ENCODE results near the gene ART1. TPM values are rescaled to one million over a fixed set of nuclear protein-coding genes. Genes with fewer than 3 reads are reported as not detected.
"Not testable (repeated sequence)": the region's sequence is repeated elsewhere in the genome, so short reads cannot be mapped to it uniquely, and the experiment has no call there.

The ART1 gene
- not detected for total RNA-seq

DNA sequence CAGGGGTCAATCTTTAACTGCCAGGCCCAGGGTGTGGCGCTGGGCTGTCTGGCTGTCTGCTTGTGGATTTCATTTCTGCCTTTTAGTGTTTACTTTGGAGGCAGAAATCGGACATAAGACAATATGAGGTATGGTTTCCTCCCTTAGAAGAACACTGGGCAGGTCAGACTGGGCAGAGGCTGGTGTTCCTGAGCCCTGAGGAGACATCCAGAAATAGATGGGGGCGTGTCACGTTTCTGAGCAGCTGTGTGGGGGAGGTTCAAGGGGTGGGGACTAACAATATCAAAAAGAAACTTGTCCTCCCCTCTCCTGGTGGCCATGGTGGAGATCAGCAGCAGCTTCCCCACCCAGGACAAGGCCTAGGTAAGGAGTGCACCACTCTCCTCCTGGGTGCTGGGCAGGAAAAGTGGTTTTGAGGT, at the start of gene ART1:
Gene ART1 (plus strand): TSS at position 312 of the 419 bp plus-strand sequence. CDS start 14,086 bp downstream, outside the sequence.
- CTCF ChIA-PET: no interaction called here
- no peak for ATAC-seq

DNA sequence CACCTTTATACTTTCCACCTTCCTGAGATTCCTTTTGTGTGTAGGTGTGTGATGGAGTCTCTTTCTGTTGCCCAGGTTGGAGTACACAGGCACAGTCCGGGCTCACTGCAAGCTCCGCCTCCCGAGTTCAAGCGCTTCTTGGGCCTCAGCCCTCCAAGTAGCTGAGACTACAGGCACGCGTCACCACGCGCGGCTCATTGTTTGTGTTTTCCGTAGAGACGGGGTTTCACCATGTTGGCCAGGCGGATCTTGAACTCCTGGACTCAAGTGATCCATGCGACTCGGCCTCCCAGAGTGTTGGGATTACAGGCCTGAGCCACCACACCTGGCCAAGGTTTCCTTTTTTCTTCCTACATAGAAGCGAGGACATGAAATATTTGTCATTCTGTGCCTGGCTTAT, 47.2 kb upstream of the ART1 start:
- POLR2A ChIA-PET; DNase-seq; H3K27ac Mint-ChIP-seq; H3K9me3 Mint-ChIP-seq (ENCODE audit: insufficient read depth); CTCF ChIA-PET; H3K4me3 Mint-ChIP-seq; H3K27me3 Mint-ChIP-seq (ENCODE audit: low read depth); ATAC-seq; H3K36me3 Mint-ChIP-seq (ENCODE audit: low read depth); H3K4me1 Mint-ChIP-seq (ENCODE audit: low read depth): not testable (repeated sequence)

More for the DNA sequence above, at the start of gene ART1:
- no peaks in the 10 kb centered on the region for H3K36me3 Mint-ChIP-seq (ENCODE audit: low read depth)
- no peak for DNase-seq
- H3K27me3 Mint-ChIP-seq (ENCODE audit: low read depth): peaks cover 41% of the 10 kb centered on the region
- H3K4me3 Mint-ChIP-seq: no peak within 1 kb of the TSS
- H3K27ac Mint-ChIP-seq: no peak within 1 kb of the TSS
- POLR2A ChIA-PET: no interaction called here
- no peaks in the 10 kb centered on the region for H3K9me3 Mint-ChIP-seq (ENCODE audit: insufficient read depth)
- H3K4me1 Mint-ChIP-seq (ENCODE audit: low read depth): peaks cover 6% of the 10 kb centered on the region

GRCh38 chr11:3600201-3600600, 44.7 kb upstream of the ART1 start:
- H3K4me1 Mint-ChIP-seq (ENCODE audit: low read depth); H3K27ac Mint-ChIP-seq; H3K9me3 Mint-ChIP-seq (ENCODE audit: insufficient read depth): not testable (repeated sequence)

GRCh38 chr11:3604167-3604566, 40.8 kb upstream of the ART1 start:
- POLR2A ChIA-PET: no interaction called here
- H3K4me1 Mint-ChIP-seq (ENCODE audit: low read depth): no peaks in the 10 kb centered on the region
- no peak for DNase-seq
- no peaks in the 10 kb centered on the region for H3K36me3 Mint-ChIP-seq (ENCODE audit: low read depth)
- CTCF ChIA-PET: no interaction called here
- no peak for ATAC-seq
- peaks cover 2% of the 10 kb centered on the region for H3K27me3 Mint-ChIP-seq (ENCODE audit: low read depth)
- no peak overlapping the region for H3K27ac Mint-ChIP-seq
- no peaks in the 10 kb centered on the region for H3K9me3 Mint-ChIP-seq (ENCODE audit: insufficient read depth)
- no peak overlapping the region for H3K4me3 Mint-ChIP-seq

More at GRCh38 chr11:3600201-3600600, 44.7 kb upstream of the ART1 start:
- DNase-seq; CTCF ChIA-PET; ATAC-seq; H3K4me3 Mint-ChIP-seq; POLR2A ChIA-PET; H3K27me3 Mint-ChIP-seq (ENCODE audit: low read depth); H3K36me3 Mint-ChIP-seq (ENCODE audit: low read depth): not testable (repeated sequence)

- no peaks in the 10 kb centered on the region for H3K4me1 Mint-ChIP-seq (ENCODE audit: low read depth)
- CTCF ChIA-PET: no interaction called here
- H3K27ac Mint-ChIP-seq: no peak overlapping the region
- ATAC-seq (no peak), DNase-seq (no peak)
- H3K27me3 Mint-ChIP-seq (ENCODE audit: low read depth): peaks cover 2% of the 10 kb centered on the region
- no peak overlapping the region for H3K4me3 Mint-ChIP-seq
- H3K36me3 Mint-ChIP-seq (ENCODE audit: low read depth): no peaks in the 10 kb centered on the region
- no peaks in the 10 kb centered on the region for H3K9me3 Mint-ChIP-seq (ENCODE audit: insufficient read depth)
- POLR2A ChIA-PET: no interaction called here
Observed at GRCh38 chr11:3605283-3605662, 39.7 kb upstream of the ART1 start.

GRCh38 chr11:3605771-3606203, 39.1 kb upstream of the ART1 start:
- no peak overlapping the region for H3K4me3 Mint-ChIP-seq
- no peak for ATAC-seq

GRCh38 chr11:3609416-3610265, 35.3 kb upstream of the ART1 start:
- no peaks in the 10 kb centered on the region for H3K9me3 Mint-ChIP-seq (ENCODE audit: insufficient read depth)
- ChIA-PET CTCF (interaction anchor here (1.2 to 2.3 kb wide), 3 partner anchors 8 to 17 kb away, joined by 4 to 9 read pairs (median 4); no protein-coding TSS in a partner anchor), POLR2A (no interaction called here)
- peaks cover 2% of the 10 kb centered on the region for H3K27me3 Mint-ChIP-seq (ENCODE audit: low read depth)
- ATAC-seq: no peak
- H3K36me3 Mint-ChIP-seq (ENCODE audit: low read depth): no peaks in the 10 kb centered on the region
- H3K27ac Mint-ChIP-seq: no peak overlapping the region
- peak; percentile 46 for DNase-seq
- H3K4me3 Mint-ChIP-seq: no peak overlapping the region
- H3K4me1 Mint-ChIP-seq (ENCODE audit: low read depth): peaks cover 7% of the 10 kb centered on the region

More at GRCh38 chr11:3605771-3606203, 39.1 kb upstream of the ART1 start:
- no peaks in the 10 kb centered on the region for H3K36me3 Mint-ChIP-seq (ENCODE audit: low read depth)
- DNase-seq: no peak
- ChIA-PET POLR2A (no interaction called here), CTCF (no interaction called here)
- H3K27ac Mint-ChIP-seq: no peak overlapping the region
- H3K9me3 Mint-ChIP-seq (ENCODE audit: insufficient read depth): no peaks in the 10 kb centered on the region
- no peaks in the 10 kb centered on the region for H3K4me1 Mint-ChIP-seq (ENCODE audit: low read depth)
- H3K27me3 Mint-ChIP-seq (ENCODE audit: low read depth): peaks cover 2% of the 10 kb centered on the region

DNA sequence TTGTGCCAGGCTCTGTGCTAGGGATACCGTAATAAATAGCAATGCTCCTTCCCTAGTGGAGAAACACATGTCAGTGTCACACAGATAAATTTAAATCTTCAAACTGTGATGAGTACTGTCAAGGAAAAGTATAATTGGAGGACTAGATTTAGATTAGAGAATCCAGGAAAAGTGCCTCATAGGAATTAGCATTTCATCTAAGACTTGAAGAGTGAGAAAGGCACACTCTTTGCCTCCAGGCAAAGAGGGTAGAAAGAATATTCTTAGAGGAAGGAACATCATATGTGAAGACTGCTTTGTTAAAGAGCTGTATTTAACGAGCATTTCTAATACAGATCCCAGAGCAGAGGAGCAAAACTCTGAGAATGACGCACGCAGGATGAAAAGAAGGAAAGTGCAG, 34.1 kb upstream of the ART1 start:
- Mint-ChIP-seq H3K27me3 (ENCODE audit: low read depth) (peaks cover 2% of the 10 kb centered on the region), H3K9me3 (ENCODE audit: insufficient read depth) (no peaks in the 10 kb centered on the region), H3K4me1 (ENCODE audit: low read depth) (peaks cover 12% of the 10 kb centered on the region), H3K4me3 (no peak overlapping the region), H3K36me3 (ENCODE audit: low read depth) (no peaks in the 10 kb centered on the region), H3K27ac (no peak overlapping the region)
- DNase-seq: no peak
- POLR2A ChIA-PET: no interaction called here
- no peak for ATAC-seq
- CTCF ChIA-PET: no interaction called here

- H3K4me3 Mint-ChIP-seq: no peak overlapping the region
- ATAC-seq (no peak), DNase-seq (no peak)
- H3K27ac Mint-ChIP-seq: no peak overlapping the region
- CTCF ChIA-PET: no interaction called here
- H3K9me3 Mint-ChIP-seq (ENCODE audit: insufficient read depth): no peaks in the 10 kb centered on the region
- no peaks in the 10 kb centered on the region for H3K36me3 Mint-ChIP-seq (ENCODE audit: low read depth)
- H3K4me1 Mint-ChIP-seq (ENCODE audit: low read depth): peaks cover 12% of the 10 kb centered on the region
- POLR2A ChIA-PET: no interaction called here
- peaks cover 2% of the 10 kb centered on the region for H3K27me3 Mint-ChIP-seq (ENCODE audit: low read depth)
Observed at GRCh38 chr11:3611976-3612678, 32.8 kb upstream of the ART1 start.

DNA sequence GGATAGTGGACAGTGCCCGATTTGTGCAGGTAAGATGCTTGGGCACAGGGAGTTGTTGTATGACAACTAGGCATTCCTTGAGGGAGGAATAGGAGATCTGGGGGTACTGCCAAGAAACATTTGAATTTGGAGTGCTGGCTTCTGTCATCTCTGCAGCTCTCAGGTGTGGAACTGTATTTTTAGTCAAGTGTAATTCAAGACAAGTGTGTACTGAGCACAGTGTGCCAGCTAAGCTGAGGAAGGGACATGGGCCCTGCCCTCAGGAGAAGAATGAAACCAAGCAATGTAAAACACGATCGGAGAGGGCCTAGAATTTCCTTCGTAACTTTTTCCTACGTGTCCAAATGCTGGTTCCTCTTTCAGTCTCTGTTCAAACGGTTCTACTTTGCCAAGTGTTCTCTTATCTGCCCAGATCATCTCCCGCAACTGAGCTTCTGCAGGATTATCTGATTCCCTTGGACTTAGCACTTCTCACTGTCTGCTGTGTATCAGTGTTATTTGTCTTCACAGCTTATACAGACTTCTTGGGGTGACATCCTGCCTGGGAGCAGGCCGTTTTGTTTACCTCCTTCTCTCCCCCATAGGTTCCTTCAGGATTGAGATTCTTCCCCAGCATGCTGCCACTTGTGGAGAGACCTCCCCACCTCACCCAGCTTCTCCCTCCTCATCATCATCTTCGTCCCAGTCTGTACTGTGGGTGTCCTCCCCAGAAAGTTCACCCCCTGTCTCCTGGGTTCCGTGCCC, 30.8 kb upstream of the ART1 start:
- ChIA-PET POLR2A (no interaction called here), CTCF (interaction anchor here (1.1 kb wide), 1 partner anchor 137 kb away, joined by 3 read pairs; no protein-coding TSS in a partner anchor)
- no peak overlapping the region for H3K4me3 Mint-ChIP-seq
- H3K27ac Mint-ChIP-seq: peak overlapping the region; percentile 32
- ATAC-seq: no peak
- H3K4me1 Mint-ChIP-seq (ENCODE audit: low read depth): peaks cover 12% of the 10 kb centered on the region
- no peaks in the 10 kb centered on the region for H3K9me3 Mint-ChIP-seq (ENCODE audit: insufficient read depth)
- DNase-seq: no peak
- no peaks in the 10 kb centered on the region for H3K36me3 Mint-ChIP-seq (ENCODE audit: low read depth)
- no peaks in the 10 kb centered on the region for H3K27me3 Mint-ChIP-seq (ENCODE audit: low read depth)

GRCh38 chr11:3614742-3615171, 30.2 kb upstream of the ART1 start:
- H3K36me3 Mint-ChIP-seq (ENCODE audit: low read depth): no peaks in the 10 kb centered on the region
- POLR2A ChIA-PET: no interaction called here

GRCh38 chr11:3615998-3616397, 28.9 kb upstream of the ART1 start:
- Mint-ChIP-seq H3K36me3 (ENCODE audit: low read depth) (no peaks in the 10 kb centered on the region), H3K9me3 (ENCODE audit: insufficient read depth) (no peaks in the 10 kb centered on the region), H3K4me3 (no peak overlapping the region), H3K27me3 (ENCODE audit: low read depth) (no peaks in the 10 kb centered on the region), H3K27ac (no peak overlapping the region), H3K4me1 (ENCODE audit: low read depth) (peaks cover 12% of the 10 kb centered on the region)
- DNase-seq (no peak), ATAC-seq (no peak)
- POLR2A ChIA-PET: no interaction called here
- CTCF ChIA-PET: no interaction called here

More at GRCh38 chr11:3614742-3615171, 30.2 kb upstream of the ART1 start:
- Mint-ChIP-seq H3K27ac (peak overlapping the region; percentile 32), H3K27me3 (ENCODE audit: low read depth) (no peaks in the 10 kb centered on the region), H3K4me3 (no peak overlapping the region), H3K9me3 (ENCODE audit: insufficient read depth) (no peaks in the 10 kb centered on the region), H3K4me1 (ENCODE audit: low read depth) (peaks cover 12% of the 10 kb centered on the region)
- DNase-seq (peak; percentile 44), ATAC-seq (peak; percentile 75)
- CTCF ChIA-PET: interaction anchor here (1.1 kb wide), 1 partner anchor 138 kb away, joined by 3 read pairs; no protein-coding TSS in a partner anchor
